GM23248 (cell line): Measurements from ENCODE around the gene SLC12A6.

Source experiments
- EZH2 ChIP-seq: fragments of 200-600 bp; sonication (generic); IDR thresholded peaks from 2 replicates; pipeline ENCODE4 v1.6.1; 2018; ENCODE audit warnings: antibody characterized with exemption, mild to moderate bottlenecking; ENCODE audit not compliant: insufficient read depth, poor library complexity, severe bottlenecking
- EZH2phosphoT487 ChIP-seq: fragments of 200-600 bp; sonication (generic); IDR thresholded peaks from 2 replicates; pipeline ENCODE4 v1.6.1; 2018; ENCODE audit warnings: antibody characterized with exemption, moderate library complexity, mild to moderate bottlenecking, low read depth; ENCODE audit not compliant: insufficient read depth

DNA sequence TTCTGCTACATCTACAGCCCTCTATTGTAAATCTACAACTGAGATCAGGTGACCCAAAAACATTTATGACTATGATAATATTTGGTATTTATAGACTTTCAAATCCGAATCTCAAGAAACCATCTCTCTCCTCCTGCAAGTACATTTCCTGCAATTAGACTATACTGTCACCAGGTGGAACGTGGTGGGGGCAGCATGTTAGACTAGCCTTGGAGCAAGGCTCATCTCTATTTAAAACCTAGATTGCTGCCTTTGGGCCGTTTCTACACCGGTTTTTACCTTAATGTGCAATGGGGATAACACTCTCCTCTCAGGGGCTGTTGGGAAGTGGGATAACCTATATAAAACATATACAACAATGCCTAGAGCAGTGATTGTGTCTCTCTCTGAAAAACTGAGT is 123.9 kb downstream of the SLC12A6 start:
- TF ChIP-seq EZH2 = no peak
- no peak for TF ChIP-seq EZH2phosphoT487
